K562 (cell line): ENCODE data around the gene KLB. TPM values are rescaled to one million over a fixed set of nuclear protein-coding genes. Genes with fewer than 3 reads are reported as not detected.

Experiments
- DACH1 ChIP-seq: fragments of 450-650 bp; IDR thresholded peaks from 2 replicates; pipeline ENCODE4 v1.6.1; 2018; ENCODE audit not compliant: partially characterized antibody
- ILF3 ChIP-seq: fragments of 450-650 bp; IDR thresholded peaks from 2 replicates; pipeline ENCODE4 v1.6.1; 2018; ENCODE audit warnings: antibody characterized with exemption, mild to moderate bottlenecking, moderate library complexity, borderline replicate concordance
- SETDB1 ChIP-seq: IDR thresholded peaks from one replicate; pipeline ENCODE4 v1.6.1; 2012; ENCODE audit warnings: low read length, control low read depth, inconsistent platforms
- polyA plus RNA-seq, 8 experiments: library from polyadenylated mRNA; depleted of rRNA in 4 of 8; stranded (reverse) in 5 of 8; unstranded in 3 of 8; fragments of >200 nt; fragmentation: Nextera tagmentation in 2 of 8; fragmentation: Illumina TruSeq in 1 of 8; extraction: Ambion mirVana in 2 of 8; extraction: Trizol in 1 of 8; gene quantifications; 2 replicates each; pipeline versions ENCODE4 v1.2.1 to v1.2.3, GENCODE V29; 2011 to 2014; ENCODE audit warnings: inconsistent platforms in 1 of 8, missing spikeins in 1 of 8
- total RNA-seq, 7 experiments: library from RNA; depleted of rRNA in 6 of 7; stranded (reverse); fragments of >200 nt in 6 of 7; fragmentation: Illumina TruSeq in 2 of 7; extraction: Trizol in 2 of 7; gene quantifications; 2 replicates each; pipeline versions ENCODE4 v1.2.1 to v1.2.3, GENCODE V29; 2011 to 2021; ENCODE audit warnings: low replicate concordance in 1 of 7
- TF ChIP-seq, protein P1 (sequence below), 2 experiments: fragments of 450-650 bp; IDR thresholded peaks; 2 replicates each; pipeline ENCODE4 v1.6.1; 2018; ENCODE audit warnings: mild to moderate bottlenecking in 2 of 2, low read depth in 1 of 2; ENCODE audit not compliant: partially characterized antibody in 2 of 2

Gene KLB
- total and polyA plus RNA-seq, 9 of the 15 experiments (the other 6 are each of a cell fraction or from before 2014, with no cell fraction given): 0.04 to 0.13 TPM; not detected in 7

DNA sequence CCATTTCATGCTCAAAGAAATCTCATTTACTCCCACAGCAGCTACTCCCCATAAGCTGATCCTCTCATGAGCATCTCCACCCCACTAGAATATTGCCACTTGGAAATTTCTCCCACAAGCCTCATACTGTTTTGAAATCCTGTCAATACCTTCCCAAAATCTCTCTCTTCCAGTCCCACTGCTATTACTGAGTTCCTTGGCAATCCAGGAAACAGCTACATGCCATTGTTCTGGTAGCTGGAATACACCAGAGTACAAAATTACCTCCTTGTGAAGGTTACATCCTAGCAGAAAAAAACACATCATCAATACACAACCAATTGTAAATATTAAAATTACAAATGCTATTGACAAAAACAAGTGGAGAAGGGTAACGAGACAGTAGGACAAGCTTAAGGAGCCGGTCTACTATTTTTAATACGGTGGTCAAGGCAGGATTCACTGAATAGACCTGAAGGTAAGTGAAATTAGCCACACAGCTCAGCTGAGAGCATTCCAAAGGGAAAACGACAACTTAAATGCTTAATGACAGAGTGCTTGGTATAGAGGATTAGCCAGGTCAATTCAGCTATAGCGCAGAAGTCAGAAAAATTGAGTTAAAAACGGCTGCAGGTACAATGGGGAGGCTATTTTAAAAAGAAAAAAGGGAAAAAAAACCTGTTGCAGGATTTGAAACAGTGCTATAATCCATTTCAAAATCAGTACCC lies 45.6 kb downstream of the KLB start (continued):
- TF ChIP-seq, protein P1, sequence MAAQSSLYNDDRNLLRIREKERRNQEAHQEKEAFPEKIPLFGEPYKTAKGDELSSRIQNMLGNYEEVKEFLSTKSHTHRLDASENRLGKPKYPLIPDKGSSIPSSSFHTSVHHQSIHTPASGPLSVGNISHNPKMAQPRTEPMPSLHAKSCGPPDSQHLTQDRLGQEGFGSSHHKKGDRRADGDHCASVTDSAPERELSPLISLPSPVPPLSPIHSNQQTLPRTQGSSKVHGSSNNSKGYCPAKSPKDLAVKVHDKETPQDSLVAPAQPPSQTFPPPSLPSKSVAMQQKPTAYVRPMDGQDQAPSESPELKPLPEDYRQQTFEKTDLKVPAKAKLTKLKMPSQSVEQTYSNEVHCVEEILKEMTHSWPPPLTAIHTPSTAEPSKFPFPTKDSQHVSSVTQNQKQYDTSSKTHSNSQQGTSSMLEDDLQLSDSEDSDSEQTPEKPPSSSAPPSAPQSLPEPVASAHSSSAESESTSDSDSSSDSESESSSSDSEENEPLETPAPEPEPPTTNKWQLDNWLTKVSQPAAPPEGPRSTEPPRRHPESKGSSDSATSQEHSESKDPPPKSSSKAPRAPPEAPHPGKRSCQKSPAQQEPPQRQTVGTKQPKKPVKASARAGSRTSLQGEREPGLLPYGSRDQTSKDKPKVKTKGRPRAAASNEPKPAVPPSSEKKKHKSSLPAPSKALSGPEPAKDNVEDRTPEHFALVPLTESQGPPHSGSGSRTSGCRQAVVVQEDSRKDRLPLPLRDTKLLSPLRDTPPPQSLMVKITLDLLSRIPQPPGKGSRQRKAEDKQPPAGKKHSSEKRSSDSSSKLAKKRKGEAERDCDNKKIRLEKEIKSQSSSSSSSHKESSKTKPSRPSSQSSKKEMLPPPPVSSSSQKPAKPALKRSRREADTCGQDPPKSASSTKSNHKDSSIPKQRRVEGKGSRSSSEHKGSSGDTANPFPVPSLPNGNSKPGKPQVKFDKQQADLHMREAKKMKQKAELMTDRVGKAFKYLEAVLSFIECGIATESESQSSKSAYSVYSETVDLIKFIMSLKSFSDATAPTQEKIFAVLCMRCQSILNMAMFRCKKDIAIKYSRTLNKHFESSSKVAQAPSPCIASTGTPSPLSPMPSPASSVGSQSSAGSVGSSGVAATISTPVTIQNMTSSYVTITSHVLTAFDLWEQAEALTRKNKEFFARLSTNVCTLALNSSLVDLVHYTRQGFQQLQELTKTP (IDR thresholded peaks at IDR 0.05; ENCODE audit: low read depth in 1 of 2, partially characterized antibody in 2 of 2): no peak
- TF ChIP-seq SETDB1 (no peak), DACH1 (no peak), ILF3 (no peak)
